ENCODE results near the gene CFAP126. TPM values are rescaled to one million over a fixed set of nuclear protein-coding genes. Genes with fewer than 3 reads are reported as not detected.
"Not testable (repeated sequence)": the region's sequence is repeated elsewhere in the genome, so short reads cannot be mapped to it uniquely, and the experiment has no call there.

CFAP126 gene
- total and polyA plus RNA-seq, 7 experiments from 2014 or later: not detected

DNA sequence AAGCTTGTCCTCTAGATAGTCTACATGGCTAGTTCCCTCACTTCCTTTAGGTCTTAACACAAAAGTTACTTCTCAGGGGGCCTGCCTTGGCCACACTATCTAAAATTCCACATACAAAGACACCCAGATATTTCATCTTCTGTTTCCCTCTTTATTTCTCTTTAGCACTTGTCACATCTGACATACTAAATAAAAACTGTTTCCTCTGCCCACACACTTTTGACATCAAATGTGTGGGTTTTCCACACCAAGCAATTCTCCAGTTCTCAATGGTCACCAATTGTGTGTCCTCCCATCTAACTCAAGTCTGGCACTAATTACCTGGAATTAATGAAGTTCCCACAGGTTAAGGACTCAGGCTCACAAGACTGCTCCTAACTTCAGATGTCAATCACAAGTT is 25.5 kb upstream of the CFAP126 start:
- peaks cover 0 to 5% (median 0%) of the 10 kb centered on the region in 5 donors for H3K36me3 Mint-ChIP-seq
- H3K27ac Mint-ChIP-seq: peak overlapping the region in 4 of 9 donors; percentile 14 to 45 (median 38)
- ATAC-seq: no peak
- ChIA-PET CTCF (no interaction called here), POLR2A (interaction anchor here (0.9 kb wide), 1 partner anchor 335 kb away, joined by 3 read pairs; no protein-coding TSS in a partner anchor)
- Histone ChIP-seq H3K9me3 (ENCODE audit: control insufficient read depth in 2 of 3, low read length in 3 of 3) (no peaks in the 10 kb centered on the region), H3K27me3 (ENCODE audit: control insufficient read depth in 2 of 2, insufficient read depth in 2 of 2, low read length in 2 of 2) (no peaks in the 10 kb centered on the region), H3K27ac (ENCODE audit: low read depth, low read length) (no peak overlapping the region), H3K36me3 (ENCODE audit: control insufficient read depth in 2 of 3, insufficient read depth in 3 of 3, low read length in 3 of 3) (no peaks in the 10 kb centered on the region), H3K4me3 (ENCODE audit: low read length) (no peak overlapping the region), H3K4me1 (ENCODE audit: control insufficient read depth in 2 of 2, insufficient read depth in 2 of 2, low read length in 2 of 2) (peaks cover 0 to 6% of the 10 kb centered on the region in 2 donors)
- intact Hi-C loops (cut with micrococcal nuclease): loop anchor here (10.0 kb wide), 2 partner anchors 52 to 1468 kb away; partner anchors contain the start of gene TAGLN2 (in 1 of the 2)
- H3K9me3 Mint-ChIP-seq: no peaks in the 10 kb centered on the region
- no peak overlapping the region for H3K4me3 Mint-ChIP-seq
- no peak for DNase-seq
- no peaks in the 10 kb centered on the region for H3K27me3 Mint-ChIP-seq
- peaks cover 0 to 32% (median 13%) of the 10 kb centered on the region in 7 donors for H3K4me1 Mint-ChIP-seq

GRCh38 chr1:161391611-161392010 is 23.9 kb upstream of the CFAP126 start:
- Mint-ChIP-seq H3K36me3 (peaks cover 0 to 5% (median 0%) of the 10 kb centered on the region in 5 donors), H3K27ac (peak overlapping the region in 5 of 9 donors; percentile 10 to 98 (median 58)), H3K9me3 (peaks cover 0 to 2% (median 0%) of the 10 kb centered on the region in 11 donors), H3K4me3 (peak overlapping the region in 3 of 10 donors; percentile 47 to 56 (median 47)), H3K4me1 (peaks cover 0 to 44% (median 23%) of the 10 kb centered on the region in 7 donors), H3K27me3 (no peaks in the 10 kb centered on the region)
- Histone ChIP-seq H3K27ac (ENCODE audit: low read depth, low read length) (no peak overlapping the region), H3K4me3 (ENCODE audit: low read length) (no peak overlapping the region), H3K9me3 (ENCODE audit: control insufficient read depth in 2 of 3, low read length in 3 of 3) (no peaks in the 10 kb centered on the region), H3K4me1 (ENCODE audit: control insufficient read depth in 2 of 2, insufficient read depth in 2 of 2, low read length in 2 of 2) (peaks cover 0 to 4% of the 10 kb centered on the region in 2 donors), H3K36me3 (ENCODE audit: control insufficient read depth in 2 of 3, insufficient read depth in 3 of 3, low read length in 3 of 3) (no peaks in the 10 kb centered on the region), H3K27me3 (ENCODE audit: control insufficient read depth in 2 of 2, insufficient read depth in 2 of 2, low read length in 2 of 2) (no peaks in the 10 kb centered on the region)
- DNase-seq: no peak
- intact Hi-C loops (cut with micrococcal nuclease): loop anchor here (10.0 kb wide), 2 partner anchors 53 to 1467 kb away; partner anchors contain the start of gene TAGLN2 (in 1 of the 2)
- ChIA-PET POLR2A (interaction anchor here (1.5 to 4.3 kb wide), 3 partner anchors 9 to 86 kb away, joined by 18 to 24 read pairs (median 22); partner anchors contain the start of gene SDHC), CTCF (interaction anchor here (0.7 kb wide), 1 partner anchor 10 kb away, joined by 4 read pairs; no protein-coding TSS in a partner anchor)
- ATAC-seq: no peak

DNA sequence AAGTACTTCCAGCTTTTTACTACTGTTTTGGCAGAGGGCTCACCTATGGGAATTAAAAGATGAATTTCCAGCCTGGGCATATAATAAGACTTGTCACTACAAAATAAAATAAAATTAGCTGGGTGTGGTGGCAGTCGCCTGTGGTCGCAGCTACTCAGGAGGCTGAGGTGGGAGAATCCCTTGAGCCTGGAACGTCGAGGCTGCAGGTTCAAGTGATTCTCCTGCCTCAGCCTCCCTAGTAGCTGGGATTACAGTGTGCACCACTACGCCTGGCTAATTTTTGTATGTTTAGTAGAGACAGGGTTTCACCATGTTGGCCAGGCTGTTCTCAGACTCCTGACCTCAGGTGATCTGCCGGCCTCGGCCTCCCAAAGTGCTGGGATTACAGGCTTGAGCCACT is 23.5 kb upstream of the CFAP126 start:
- H3K36me3 Mint-ChIP-seq; H3K4me1 ChIP-seq (ENCODE audit: control insufficient read depth in 2 of 2, insufficient read depth in 2 of 2, low read length in 2 of 2); H3K4me3 ChIP-seq (ENCODE audit: low read length); H3K9me3 Mint-ChIP-seq; DNase-seq; H3K36me3 ChIP-seq (ENCODE audit: control insufficient read depth in 2 of 3, insufficient read depth in 3 of 3, low read length in 3 of 3); H3K9me3 ChIP-seq (ENCODE audit: control insufficient read depth in 2 of 3, low read length in 3 of 3); H3K27me3 Mint-ChIP-seq; ATAC-seq; H3K27me3 ChIP-seq (ENCODE audit: control insufficient read depth in 2 of 2, insufficient read depth in 2 of 2, low read length in 2 of 2): not testable (repeated sequence)
- intact Hi-C loops (cut with micrococcal nuclease): loop anchor here (10.0 kb wide), 2 partner anchors 54 to 1466 kb away; partner anchors contain the start of gene TAGLN2 (in 1 of the 2)
- peak overlapping the region; percentile 93 for H3K27ac ChIP-seq (ENCODE audit: low read depth, low read length)
- Mint-ChIP-seq H3K4me3 (peak overlapping the region; percentile 88 to 95 (median 92)), H3K4me1 (peaks cover 0 to 49% (median 28%) of the 10 kb centered on the region in 7 donors), H3K27ac (peak overlapping the region; percentile 49 to 99 (median 94))
- CTCF ChIA-PET: interaction anchor here (0.6 to 1.2 kb wide), 3 partner anchors 9 to 691 kb away, joined by 3 to 4 read pairs (median 4); partner anchors contain the start of gene TOMM40L
- POLR2A ChIA-PET: interaction anchor here (0.7 to 4.3 kb wide), 7 partner anchors 10 to 1293 kb away, joined by 3 to 24 read pairs (median 8); partner anchors contain the start of genes CFAP126, IGSF8, SDHC and TOMM40L

DNA sequence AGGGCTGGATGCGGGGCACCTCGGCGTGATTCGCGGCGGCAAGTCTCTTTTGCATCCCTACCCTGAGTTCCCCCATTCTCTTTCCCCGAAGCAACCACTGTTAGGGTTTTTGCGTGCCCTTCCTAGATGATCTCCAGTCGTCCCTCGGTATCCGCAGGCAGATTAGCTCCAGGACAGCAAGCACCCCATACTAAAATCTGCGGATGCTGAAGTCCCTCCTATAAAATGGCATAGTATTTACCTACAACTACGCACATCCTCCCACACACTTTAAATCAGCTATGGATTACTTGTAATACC is 22.8 kb upstream of the CFAP126 start:
- Mint-ChIP-seq H3K9me3 (peaks cover 0 to 4% (median 0%) of the 10 kb centered on the region in 11 donors), H3K4me3 (peak overlapping the region; percentile 88 to 95 (median 92)), H3K36me3 (peaks cover 0 to 10% (median 0%) of the 10 kb centered on the region in 5 donors), H3K4me1 (peaks cover 0 to 50% (median 28%) of the 10 kb centered on the region in 7 donors), H3K27me3 (no peaks in the 10 kb centered on the region), H3K27ac (peak overlapping the region; percentile 93 to 99 (median 98))
- ChIA-PET POLR2A (interaction anchor here (0.7 to 4.3 kb wide), 8 partner anchors 10 to 1292 kb away, joined by 3 to 24 read pairs (median 12); partner anchors contain the start of genes CFAP126, IGSF8, NDUFS2 and SDHC), CTCF (interaction anchor here (0.6 to 1.2 kb wide), 2 partner anchors 165 to 690 kb away, joined by 3 to 4 read pairs; partner anchors contain the start of gene TOMM40L)
- Histone ChIP-seq H3K27me3 (ENCODE audit: control insufficient read depth in 2 of 2, insufficient read depth in 2 of 2, low read length in 2 of 2) (no peaks in the 10 kb centered on the region), H3K9me3 (ENCODE audit: control insufficient read depth in 2 of 3, low read length in 3 of 3) (no peaks in the 10 kb centered on the region), H3K4me1 (ENCODE audit: control insufficient read depth in 2 of 2, insufficient read depth in 2 of 2, low read length in 2 of 2) (peaks cover 3 to 4% of the 10 kb centered on the region in 2 donors), H3K36me3 (ENCODE audit: control insufficient read depth in 2 of 3, insufficient read depth in 3 of 3, low read length in 3 of 3) (no peaks in the 10 kb centered on the region), H3K4me3 (ENCODE audit: low read length) (peak overlapping the region; percentile 82), H3K27ac (ENCODE audit: low read depth, low read length) (peak overlapping the region; percentile 93)
- DNase-seq (peak in 2 of 9 donors; percentile 44 to 46), ATAC-seq (peak; percentile 1)
- intact Hi-C loops (cut with micrococcal nuclease): loop anchor here (1.0 to 10.0 kb wide), 7 partner anchors 9 to 1466 kb away; partner anchors contain the start of genes IGSF8 (in 1 of the 2), SDHC (in 1 of the 2) and TAGLN2 (in 1 of the 2)

DNA sequence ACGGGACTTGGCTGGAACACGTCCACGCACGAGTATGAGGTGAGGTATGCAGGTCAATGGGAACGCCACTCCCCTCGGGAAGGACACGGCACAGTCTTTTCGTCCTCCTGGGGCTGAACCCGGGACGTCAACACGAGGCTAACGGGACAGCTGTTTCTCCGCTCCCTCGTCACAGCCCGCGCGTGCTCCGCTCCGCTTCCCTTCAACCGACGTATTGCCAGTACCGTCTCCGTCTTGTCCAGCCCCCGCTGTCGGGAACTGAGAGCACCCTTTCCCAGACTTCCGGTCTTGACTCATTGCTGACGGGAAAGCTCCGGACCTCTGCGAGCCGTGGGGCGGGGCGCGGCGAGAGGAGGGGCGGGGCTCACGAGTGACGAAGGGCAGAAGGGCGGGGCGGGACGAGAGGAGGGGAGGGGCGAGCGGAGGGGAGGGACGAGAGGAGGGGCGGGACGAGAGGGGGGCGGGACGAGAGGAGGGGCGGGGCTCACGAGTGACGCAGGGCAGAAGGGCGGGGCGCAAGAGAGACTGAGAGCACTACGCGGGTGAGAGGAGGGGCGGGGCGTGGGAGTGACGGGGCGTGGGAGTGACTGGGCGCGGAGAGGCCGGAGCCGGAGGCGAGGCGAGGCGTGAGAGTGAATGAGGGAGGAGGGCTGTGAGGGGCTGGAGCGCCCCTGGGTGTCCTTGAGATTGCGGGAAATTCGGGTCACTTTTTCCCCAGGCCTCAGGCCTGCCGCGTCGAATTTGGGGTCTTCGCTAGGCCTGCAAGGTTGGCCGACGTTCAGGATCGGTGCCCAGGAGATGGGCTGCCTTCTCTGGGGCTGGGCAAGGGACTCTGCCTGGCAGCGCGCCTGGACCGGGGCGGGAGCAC is 22.2 kb upstream of the CFAP126 start:
- Histone ChIP-seq H3K27me3 (ENCODE audit: control insufficient read depth in 2 of 2, insufficient read depth in 2 of 2, low read length in 2 of 2) (no peaks in the 10 kb centered on the region), H3K9me3 (ENCODE audit: control insufficient read depth in 2 of 3, low read length in 3 of 3) (no peaks in the 10 kb centered on the region), H3K27ac (ENCODE audit: low read depth, low read length) (peak overlapping the region; percentile 93), H3K4me3 (ENCODE audit: low read length) (peak overlapping the region; percentile 86), H3K4me1 (ENCODE audit: control insufficient read depth in 2 of 2, insufficient read depth in 2 of 2, low read length in 2 of 2) (peaks cover 3 to 4% of the 10 kb centered on the region in 2 donors), H3K36me3 (ENCODE audit: control insufficient read depth in 2 of 3, insufficient read depth in 3 of 3, low read length in 3 of 3) (no peaks in the 10 kb centered on the region)
- H3K27me3 Mint-ChIP-seq: no peaks in the 10 kb centered on the region
- H3K36me3 Mint-ChIP-seq: peaks cover 0 to 10% (median 0%) of the 10 kb centered on the region in 5 donors
- ChIA-PET POLR2A (interaction anchor here (0.7 to 4.3 kb wide), 12 partner anchors 10 to 1292 kb away, joined by 3 to 24 read pairs (median 5); partner anchors contain the start of genes CFAP126, IGSF8, NDUFS2 and SDHC), CTCF (interaction anchor here (0.6 to 1.7 kb wide), 7 partner anchors 12 to 224 kb away, joined by 3 to 5 read pairs (median 3); partner anchors contain the start of genes PPOX and TOMM40L)
- H3K4me1 Mint-ChIP-seq: peaks cover 0 to 50% (median 28%) of the 10 kb centered on the region in 7 donors
- peak overlapping the region; percentile 93 to 99 (median 98) for H3K27ac Mint-ChIP-seq
- peak; percentile 97 for ATAC-seq
- peak; percentile 85 to 96 (median 92) for DNase-seq
- peak overlapping the region; percentile 88 to 95 (median 92) for H3K4me3 Mint-ChIP-seq
- intact Hi-C loops (cut with micrococcal nuclease): loop anchor here (1.0 to 10.0 kb wide), 8 partner anchors 9 to 1465 kb away; partner anchors contain the start of genes SDHC (in 2 of the 2), IGSF8 (in 1 of the 2), PPOX (in 1 of the 2) and TAGLN2 (in 1 of the 2)
- peaks cover 0 to 4% (median 0%) of the 10 kb centered on the region in 11 donors for H3K9me3 Mint-ChIP-seq

DNA sequence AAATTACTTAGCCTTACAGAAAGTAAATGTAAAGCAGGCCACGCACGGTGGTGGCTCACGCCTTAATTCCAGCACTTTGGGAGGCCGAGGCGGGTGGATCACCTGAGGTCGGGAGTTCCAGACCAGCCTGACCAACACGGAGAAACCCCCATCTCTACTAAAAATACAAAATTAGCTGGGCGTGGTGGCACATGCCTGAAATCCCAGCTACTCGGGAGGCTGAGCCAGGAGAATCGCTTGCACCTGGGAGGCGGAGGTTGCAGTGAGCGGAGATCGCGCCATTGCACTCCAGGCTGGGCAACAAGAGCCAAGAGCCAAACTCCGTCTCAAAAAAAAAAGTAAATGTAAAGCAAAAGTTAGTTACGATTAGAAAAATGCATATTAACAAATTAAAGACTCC is 21.5 kb upstream of the CFAP126 start:
- H3K27ac Mint-ChIP-seq: peak overlapping the region; percentile 93 to 99 (median 97)
- peak overlapping the region; percentile 86 for H3K4me3 ChIP-seq (ENCODE audit: low read length)
- not testable (repeated sequence) for H3K27me3 ChIP-seq (ENCODE audit: control insufficient read depth in 2 of 2, insufficient read depth in 2 of 2, low read length in 2 of 2); DNase-seq; H3K9me3 ChIP-seq (ENCODE audit: control insufficient read depth in 2 of 3, low read length in 3 of 3); H3K4me1 ChIP-seq (ENCODE audit: control insufficient read depth in 2 of 2, insufficient read depth in 2 of 2, low read length in 2 of 2); H3K27me3 Mint-ChIP-seq; H3K9me3 Mint-ChIP-seq; ATAC-seq; H3K36me3 Mint-ChIP-seq; H3K36me3 ChIP-seq (ENCODE audit: control insufficient read depth in 2 of 3, insufficient read depth in 3 of 3, low read length in 3 of 3)
- H3K27ac ChIP-seq (ENCODE audit: low read depth, low read length): peak overlapping the region; percentile 83
- ChIA-PET POLR2A (interaction anchor here (0.7 to 4.3 kb wide), 9 partner anchors 11 to 224 kb away, joined by 3 to 24 read pairs (median 6); partner anchors contain the start of genes NDUFS2, SDHC and TOMM40L), CTCF (interaction anchor here (0.7 to 1.7 kb wide), 7 partner anchors 11 to 223 kb away, joined by 3 to 5 read pairs (median 3); partner anchors contain the start of genes PPOX and TOMM40L)
- H3K4me3 Mint-ChIP-seq: peak overlapping the region; percentile 86 to 95 (median 92)
- intact Hi-C loops (cut with micrococcal nuclease): loop anchor here in 1 of 2 donors (1.0 to 5.0 kb wide), 2 partner anchors 75 to 222 kb away; partner anchors contain the start of genes PPOX and SDHC
- peaks cover 0 to 50% (median 28%) of the 10 kb centered on the region in 7 donors for H3K4me1 Mint-ChIP-seq

All from naive thymus-derived CD4-positive, alpha-beta T cell (primary cell).